VCaP (cell line): Measurements from ENCODE around the gene SGSM2.

Experiments used
- H3K27ac ChIP-seq: fragments of 450-650 bp; 2 replicates; pipeline ENCODE4 v1.5.1; 2017
- TF ChIP-seq, protein P1 (sequence below): fragments of 450-650 bp; conservative IDR thresholded peaks from 2 replicates; pipeline ENCODE4 v1.5.1; 2017; ENCODE audit warnings: mild to moderate bottlenecking, moderate library complexity

The SGSM2 gene

GRCh38 chr17:2351269-2351668 is 14.0 kb downstream of the SGSM2 start:
- no peak overlapping the region for H3K27ac ChIP-seq
- TF ChIP-seq, protein P1, sequence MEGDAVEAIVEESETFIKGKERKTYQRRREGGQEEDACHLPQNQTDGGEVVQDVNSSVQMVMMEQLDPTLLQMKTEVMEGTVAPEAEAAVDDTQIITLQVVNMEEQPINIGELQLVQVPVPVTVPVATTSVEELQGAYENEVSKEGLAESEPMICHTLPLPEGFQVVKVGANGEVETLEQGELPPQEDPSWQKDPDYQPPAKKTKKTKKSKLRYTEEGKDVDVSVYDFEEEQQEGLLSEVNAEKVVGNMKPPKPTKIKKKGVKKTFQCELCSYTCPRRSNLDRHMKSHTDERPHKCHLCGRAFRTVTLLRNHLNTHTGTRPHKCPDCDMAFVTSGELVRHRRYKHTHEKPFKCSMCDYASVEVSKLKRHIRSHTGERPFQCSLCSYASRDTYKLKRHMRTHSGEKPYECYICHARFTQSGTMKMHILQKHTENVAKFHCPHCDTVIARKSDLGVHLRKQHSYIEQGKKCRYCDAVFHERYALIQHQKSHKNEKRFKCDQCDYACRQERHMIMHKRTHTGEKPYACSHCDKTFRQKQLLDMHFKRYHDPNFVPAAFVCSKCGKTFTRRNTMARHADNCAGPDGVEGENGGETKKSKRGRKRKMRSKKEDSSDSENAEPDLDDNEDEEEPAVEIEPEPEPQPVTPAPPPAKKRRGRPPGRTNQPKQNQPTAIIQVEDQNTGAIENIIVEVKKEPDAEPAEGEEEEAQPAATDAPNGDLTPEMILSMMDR, result no peak

GRCh38 chr17:2354311-2354710 is 17.0 kb downstream of the SGSM2 start:
- H3K27ac ChIP-seq, result no peak overlapping the region; the same call in 1 of the 2 replicates
- TF ChIP-seq, protein P1, result no peak

DNA sequence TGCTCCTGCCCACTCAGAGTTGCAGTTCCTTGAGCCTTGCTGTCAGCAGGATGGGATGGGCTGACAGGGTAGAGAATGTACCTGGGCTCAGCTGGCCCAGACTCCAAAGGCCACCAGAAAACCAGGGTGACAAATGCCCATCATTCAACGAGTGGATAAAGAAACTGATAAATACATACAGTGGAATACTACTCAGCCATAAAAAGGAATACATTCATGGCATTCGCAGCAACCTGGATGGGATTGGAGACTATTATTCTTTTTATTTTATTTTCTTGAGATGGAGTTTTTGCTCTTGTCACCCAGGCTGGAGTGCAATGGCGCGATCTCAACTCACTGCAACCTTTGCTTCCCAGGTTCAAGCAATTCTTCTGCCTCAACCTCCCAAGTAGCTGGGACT is 19.9 kb downstream of the SGSM2 start:
- H3K27ac ChIP-seq, result no peak overlapping the region
- TF ChIP-seq, protein P1, result no peak

DNA sequence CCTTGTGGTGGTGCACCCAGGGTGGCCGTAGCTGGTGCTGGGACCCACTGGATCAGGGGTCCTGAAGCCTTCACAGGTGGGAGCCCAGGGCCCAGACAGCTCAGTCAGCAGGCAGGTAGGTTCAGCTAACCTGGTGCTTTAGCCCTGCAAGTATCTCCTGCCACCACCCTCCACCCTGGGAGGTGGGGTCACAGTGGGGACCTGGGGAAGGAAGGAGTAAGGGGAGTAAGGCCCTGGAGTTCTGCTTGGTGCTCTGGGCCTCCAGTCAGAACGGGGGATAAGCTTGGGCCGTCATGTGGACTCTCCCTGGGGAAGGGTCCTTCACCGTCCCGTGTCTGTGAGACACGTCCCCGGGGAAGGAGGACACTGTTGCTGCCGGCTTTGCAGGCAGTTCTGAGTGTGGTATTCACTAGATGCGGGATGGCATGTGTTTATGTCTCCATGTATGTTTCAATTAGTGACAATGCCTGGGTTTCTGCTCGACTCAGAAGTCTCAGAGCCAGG is 20.7 kb downstream of the SGSM2 start:
- TF ChIP-seq, protein P1, result no peak
- no peak overlapping the region for H3K27ac ChIP-seq

GRCh38 chr17:2361010-2361760 is 23.9 kb downstream of the SGSM2 start:
- TF ChIP-seq, protein P1, result no peak
- no peak overlapping the region for H3K27ac ChIP-seq

- TF ChIP-seq, protein P1, result no peak
- H3K27ac ChIP-seq, result no peak overlapping the region
Measured at GRCh38 chr17:2362016-2362415, 24.7 kb downstream of the SGSM2 start.

DNA sequence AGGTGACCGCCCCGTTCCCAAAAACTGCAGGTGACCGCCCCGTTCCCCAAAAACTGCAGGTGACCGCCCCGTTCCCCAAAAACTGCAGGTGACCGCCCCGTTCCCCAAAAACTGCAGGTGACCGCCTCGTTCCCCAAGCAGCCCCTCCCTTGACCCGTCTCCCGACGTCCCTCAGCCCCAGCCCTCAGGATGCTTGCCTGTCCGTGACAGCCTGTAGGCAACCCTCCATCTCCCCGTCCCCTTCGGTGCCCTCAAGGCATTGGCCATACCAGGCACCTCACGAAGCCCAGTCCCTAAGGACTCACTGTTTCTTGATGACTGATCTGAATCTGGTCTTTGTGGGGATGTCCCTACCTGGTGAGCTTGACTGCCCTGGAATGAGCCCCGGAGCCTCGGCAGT is 25.1 kb downstream of the SGSM2 start:
- TF ChIP-seq, protein P1, result no peak
- no peak overlapping the region for H3K27ac ChIP-seq
